ENCODE measurements around the gene TTC34.

The TTC34 gene, protein sequence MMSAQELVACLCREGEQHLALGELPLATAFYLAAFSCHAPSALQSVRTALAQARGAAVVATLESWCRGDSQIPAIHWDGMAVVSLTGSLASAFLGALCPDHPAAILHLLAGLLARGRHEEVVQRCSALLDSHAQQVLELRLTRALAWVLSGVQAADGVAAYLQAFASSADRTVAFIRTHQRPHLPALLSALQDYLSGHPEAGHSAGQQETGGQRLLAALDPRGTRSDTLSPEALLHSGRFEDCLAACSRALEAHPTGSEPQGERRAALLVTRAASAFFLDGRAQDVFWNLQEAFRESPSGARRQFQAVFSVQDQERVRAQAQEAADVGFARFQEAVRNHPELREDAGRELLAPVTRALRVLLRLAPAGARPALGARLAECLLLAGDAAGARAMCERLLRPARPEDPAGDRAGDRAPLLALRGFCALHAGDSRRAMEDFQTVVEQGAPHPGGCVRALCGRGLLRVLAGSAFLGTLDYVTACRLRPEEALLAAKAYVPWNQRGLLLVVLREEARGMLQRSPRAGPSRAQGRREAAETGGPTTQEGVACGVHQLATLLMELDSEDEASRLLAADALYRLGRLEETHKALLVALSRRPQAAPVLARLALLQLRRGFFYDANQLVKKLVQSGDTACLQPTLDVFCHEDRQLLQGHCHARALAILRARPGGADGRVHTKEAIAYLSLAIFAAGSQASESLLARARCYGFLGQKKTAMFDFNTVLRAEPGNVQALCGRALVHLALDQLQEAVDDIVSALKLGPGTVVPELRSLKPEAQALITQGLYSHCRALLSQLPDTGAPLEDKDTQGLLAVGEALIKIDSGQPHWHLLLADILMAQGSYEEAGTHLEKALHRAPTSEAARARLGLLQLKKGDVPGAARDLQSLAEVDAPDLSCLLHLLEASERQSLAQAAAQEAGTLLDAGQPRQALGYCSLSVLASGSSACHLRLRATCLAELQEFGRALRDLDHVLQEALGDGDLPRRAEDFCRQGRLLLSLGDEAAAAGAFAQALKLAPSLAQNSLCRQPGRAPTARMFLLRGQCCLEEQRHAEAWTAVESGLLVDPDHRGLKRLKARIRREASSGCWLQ

DNA sequence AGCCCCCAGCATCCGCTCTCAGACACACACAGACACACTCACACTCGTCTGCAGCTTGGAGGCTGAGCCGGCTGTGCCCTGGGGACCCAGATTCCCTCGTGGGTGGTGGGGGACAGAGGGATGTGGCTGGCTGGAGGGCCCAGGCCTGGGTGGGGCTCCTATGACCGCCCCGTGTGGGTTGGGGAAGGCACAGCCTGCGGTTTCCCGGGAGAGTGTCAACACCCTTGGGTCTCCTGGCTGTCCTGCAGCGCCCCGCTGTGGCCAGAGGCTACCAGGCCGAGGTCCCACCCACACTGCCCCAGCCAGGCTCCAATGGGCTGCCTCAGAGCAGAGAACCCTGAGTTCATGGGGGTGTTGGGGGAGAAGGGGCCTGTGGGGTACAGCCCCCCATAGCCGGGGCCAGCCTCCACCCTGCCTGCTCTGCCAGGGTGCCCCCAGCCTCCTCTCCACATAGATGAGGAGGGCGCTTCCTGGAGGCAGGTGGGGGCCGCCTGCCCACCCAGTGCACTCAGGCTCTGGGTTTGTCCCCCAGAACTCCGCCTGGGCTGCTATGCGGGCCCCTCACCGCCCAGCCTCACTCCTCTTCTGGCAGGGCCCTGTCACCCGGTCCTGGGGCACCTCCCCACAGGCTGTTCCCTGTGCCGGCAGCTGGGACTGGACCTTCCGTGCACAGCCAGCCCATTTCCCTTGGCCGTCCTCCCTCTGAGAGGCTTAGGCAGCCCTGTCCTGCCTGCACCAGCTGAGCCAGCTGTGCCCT lies at the start of gene TTC34:
Gene TTC34 (minus strand): TSS at position 159 of the 757 bp plus-strand sequence. CDS start 866 bp downstream, outside the sequence.
- DNase-seq = peak; percentile 53

- DNase-seq = no peak
Measured at GRCh38 chr1:2850502-2850901, 49.0 kb upstream of the TTC34 start.

- DNase-seq = no peak
Measured at GRCh38 chr1:2848006-2848670, 46.6 kb upstream of the TTC34 start.

GRCh38 chr1:2847086-2847985 lies 45.8 kb upstream of the TTC34 start:
- DNase-seq = no peak

DNA sequence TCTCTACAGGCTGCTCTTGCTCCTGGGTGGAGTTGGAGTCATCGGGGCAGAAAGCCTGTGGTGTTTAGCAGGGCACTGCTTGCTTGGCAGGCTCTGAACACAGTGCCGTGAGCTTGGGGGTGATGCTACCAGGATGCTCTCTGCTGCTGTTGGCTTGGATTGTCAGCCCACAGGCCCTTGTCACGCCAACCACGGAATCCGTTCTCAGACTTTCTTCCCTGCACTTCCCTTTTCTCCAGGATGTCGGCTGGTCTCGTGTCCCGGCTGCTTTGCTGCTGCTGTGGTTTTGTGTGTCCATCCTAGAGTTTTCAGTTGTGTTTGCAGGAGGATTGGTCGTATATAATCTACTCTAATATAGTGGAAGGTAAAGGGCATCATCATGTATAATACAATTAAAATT lies 44.4 kb upstream of the TTC34 start:
- no peak for DNase-seq

DNA sequence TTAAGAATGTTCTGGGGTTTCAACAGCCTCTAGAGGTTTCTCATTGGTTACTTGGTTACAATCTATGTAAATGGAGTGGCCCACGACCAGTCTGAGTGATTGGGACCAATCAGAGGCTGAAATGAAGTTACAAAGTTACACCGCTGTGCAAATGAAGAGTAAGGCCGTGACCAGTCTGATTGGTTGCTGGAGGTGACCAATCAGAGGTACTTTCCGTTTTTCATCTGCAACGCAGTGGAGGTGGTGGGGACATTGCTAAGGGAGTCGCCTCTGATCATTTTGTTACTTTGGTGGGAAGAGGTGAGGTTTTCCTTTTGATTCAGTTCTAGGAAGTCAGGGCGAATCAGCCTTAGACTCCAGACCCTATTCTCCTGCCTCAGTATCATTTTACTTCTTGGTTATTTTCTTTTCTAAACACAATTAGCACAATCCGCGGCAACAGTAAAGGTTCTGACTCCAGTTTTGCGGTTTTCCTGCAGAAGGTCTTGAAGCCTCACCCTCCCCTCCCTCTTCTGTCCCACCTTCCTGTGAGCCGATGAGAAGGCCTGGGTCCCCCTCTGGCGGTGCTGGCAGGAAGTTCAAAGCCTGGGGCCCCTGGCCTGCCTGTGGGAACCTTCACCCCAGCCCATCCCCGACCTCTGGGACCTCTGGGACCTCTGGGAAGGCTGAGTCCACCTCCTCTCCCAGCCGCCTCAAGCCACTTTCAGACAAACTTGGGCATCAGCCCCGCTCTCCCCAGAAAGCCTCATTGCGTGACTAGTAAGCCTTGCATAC lies 38.7 kb upstream of the TTC34 start:
- peak; percentile 75 for DNase-seq

DNA sequence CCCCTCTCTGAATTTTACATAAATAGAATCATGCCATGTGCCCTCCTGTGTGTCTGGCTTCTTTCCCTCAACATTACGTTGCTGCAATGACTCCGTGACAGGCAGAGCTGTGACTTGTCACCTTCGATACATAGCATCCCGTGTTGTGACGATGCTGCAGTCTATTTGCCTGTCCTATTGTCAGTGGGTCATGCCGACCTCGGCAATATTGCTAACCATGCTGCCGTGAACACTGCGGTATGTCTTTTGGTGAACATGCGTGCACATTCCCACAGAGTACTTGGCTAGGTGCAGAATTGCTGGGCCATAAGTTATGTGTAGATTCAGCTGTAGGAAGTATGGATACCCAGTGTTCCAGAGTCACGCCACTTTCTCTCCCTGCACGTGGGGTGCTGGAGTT lies 36.3 kb upstream of the TTC34 start:
- DNase-seq = no peak

DNA sequence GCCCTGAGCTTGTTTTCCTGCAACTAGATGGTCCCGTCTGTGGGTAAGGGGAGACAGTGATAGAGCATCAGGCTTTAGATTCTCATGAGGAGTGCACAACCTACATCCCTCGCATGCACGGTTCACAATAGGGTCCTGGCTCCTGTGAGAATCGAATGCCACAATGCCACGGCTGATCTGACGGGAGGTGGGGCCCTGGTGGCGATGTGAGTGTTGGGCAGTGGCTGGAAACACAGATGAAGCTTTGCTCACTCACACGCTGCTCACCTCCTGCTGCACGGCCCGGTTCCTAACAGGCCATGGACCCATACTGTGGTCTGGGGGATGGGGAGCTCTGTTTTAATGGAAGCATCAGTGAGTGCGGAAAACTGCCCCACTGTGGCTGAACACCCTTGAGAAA lies 35.8 kb upstream of the TTC34 start:
- DNase-seq = no peak

DNA sequence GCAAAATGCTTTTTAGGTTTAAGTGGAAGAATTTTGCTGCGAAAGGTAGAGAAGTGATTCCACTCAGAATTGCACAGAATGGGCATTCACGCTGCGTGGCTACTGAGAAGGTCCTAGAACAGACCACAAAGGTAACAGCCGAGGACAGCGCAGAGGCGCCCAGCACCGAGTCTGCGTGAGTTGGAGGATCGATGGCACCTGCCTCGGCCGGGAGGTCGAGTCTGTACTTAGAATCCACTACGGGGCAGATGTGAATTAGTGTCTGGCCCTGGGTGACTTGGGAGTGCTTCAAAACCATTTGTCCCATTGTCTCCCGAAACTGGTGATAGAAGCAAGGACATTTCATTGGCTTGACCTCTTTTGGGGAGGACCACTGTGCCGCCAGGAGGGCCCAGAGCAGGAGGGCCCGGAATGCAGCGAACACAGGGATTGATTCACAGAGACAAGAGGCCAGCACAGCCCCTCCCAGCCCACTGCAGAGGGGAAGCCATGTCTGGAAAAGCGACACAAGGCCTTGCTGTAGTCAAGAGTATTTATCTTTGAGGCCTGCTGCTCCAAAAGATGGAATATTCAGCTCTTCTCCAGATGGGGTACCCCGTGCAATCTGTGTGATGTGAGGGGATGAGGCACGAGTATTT lies 35.0 kb upstream of the TTC34 start:
- DNase-seq = no peak

GRCh38 chr1:2835650-2836159 lies 34.2 kb upstream of the TTC34 start:
- no peak for DNase-seq

- no peak for DNase-seq
Measured at GRCh38 chr1:2834741-2835564, 33.5 kb upstream of the TTC34 start.

DNA sequence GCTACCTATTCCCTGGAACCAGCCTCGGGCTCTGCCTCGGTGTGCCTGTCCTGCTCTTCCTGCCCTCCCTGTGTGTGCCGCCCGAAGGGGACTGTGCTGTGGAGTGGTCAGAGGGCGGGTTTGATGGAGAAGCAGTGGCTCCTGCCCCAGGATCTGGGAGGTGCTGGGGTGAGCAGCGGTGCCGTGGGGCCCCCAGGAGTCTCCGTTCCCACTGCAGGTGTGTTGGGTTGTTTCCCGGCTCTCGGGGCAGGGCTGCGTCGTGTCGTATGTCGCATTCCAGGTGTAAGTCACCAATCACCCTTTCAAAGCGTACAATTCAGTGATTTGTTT lies 32.6 kb upstream of the TTC34 start:
- no peak for DNase-seq

DNA sequence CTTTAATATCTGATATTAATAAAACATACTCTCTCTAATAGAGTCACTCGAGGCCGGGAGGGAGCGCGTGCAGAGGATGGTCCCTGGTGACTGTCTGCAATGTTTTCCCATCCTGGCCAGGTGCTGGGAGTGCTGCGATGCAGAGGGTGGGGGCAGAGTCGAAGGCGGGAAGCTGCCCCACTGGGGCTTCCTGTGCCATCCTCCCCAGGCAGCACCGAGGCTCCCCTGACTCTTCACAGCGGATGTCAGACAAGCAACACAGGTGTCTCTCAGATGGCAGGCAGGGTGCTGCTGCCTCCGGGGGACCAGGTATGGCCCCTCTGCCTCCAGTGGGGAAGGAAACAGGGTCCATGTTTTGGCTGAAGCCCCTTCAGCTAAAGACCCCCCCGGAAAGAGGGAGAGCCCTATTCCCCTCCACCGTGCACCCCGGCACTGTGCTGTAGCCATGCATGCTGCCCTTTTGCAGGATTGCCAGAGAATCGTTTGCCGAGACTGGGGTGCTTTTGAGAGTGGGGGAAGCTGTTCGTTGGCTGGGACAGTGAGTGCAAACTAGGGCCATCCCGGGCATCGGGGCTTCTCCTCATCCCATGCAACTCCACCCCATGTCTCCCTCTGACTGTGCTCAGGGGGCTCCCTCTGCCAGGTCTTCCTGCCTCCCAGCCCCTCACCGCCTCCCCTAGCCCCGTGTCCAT lies 32.1 kb upstream of the TTC34 start:
- DNase-seq = no peak

GRCh38 chr1:2832506-2833453 lies 31.3 kb upstream of the TTC34 start:
- DNase-seq = no peak

GRCh38 chr1:2831596-2832212 lies 30.2 kb upstream of the TTC34 start:
- no peak for DNase-seq

GRCh38 chr1:2830761-2831425 lies 29.4 kb upstream of the TTC34 start:
- no peak for DNase-seq

All from CD4-positive, alpha-beta T cell treated with Interleukin-10 for 1 hour (primary cell).